Fibroblast of pulmonary artery (primary cell): ENCODE measurements around the gene AEBP1.

Experiments used
- DNase-seq: peaks from one replicate; pipeline ENCODE4 v3.0.0-alpha.2; 2010; ENCODE audit warnings: low read depth
- H3K4me3 ChIP-seq: replicated peaks from 2 replicates; pipeline ENCODE4 v1.5.1; 2011; ENCODE audit warnings: low read depth, mild to moderate bottlenecking, control low read depth, low read length, moderate library complexity
- CTCF ChIP-seq: IDR thresholded peaks from 2 replicates; pipeline ENCODE4 v1.5.1; 2011; ENCODE audit warnings: mild to moderate bottlenecking, control low read depth, low read length, inconsistent platforms; ENCODE audit errors: missing control alignments

The AEBP1 gene

DNA sequence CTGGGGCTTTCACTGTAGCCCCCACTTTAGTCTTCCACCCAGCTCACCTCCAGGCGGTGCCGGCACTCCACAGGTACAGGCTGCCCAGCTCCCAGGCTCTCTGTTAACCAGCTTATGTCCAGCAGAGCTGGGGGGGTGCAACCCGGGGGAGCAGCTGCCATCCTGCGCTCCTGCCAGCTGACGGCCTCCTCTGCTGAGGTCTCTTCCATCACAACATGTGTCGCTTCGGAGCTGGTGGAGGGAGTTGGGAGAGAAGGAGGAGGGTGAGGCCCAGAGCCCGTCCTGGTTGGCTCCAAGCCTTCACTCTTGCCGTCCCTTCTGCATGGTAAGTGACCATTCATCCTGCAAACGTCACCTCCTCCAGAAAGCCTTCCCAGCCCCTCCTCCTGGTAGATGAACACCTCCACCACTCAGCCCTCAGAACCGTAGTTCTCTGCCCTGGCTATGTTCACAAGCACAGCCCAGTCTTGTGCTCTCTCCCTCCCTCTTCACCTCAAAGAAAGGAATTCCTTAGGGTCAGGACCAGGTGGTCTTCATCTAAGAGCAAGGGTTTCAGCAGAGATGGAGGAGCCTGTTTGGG is 23.4 kb upstream of the AEBP1 start:
- peak overlapping the region; percentile 80 for H3K4me3 ChIP-seq
- TF ChIP-seq CTCF: no peak
- DNase-seq: no peak

- peak overlapping the region; percentile 80 for H3K4me3 ChIP-seq
- no peak for DNase-seq
- TF ChIP-seq CTCF: no peak
These were observed 22.8 kb upstream of the AEBP1 start for GRCh38 chr7:44081266-44081748.

- H3K4me3 ChIP-seq: peak overlapping the region; percentile 80
- DNase-seq: peak; percentile 99
- no peak for TF ChIP-seq CTCF
These were observed 21.5 kb upstream of the AEBP1 start for GRCh38 chr7:44082541-44083207.

- no peak for TF ChIP-seq CTCF
- no peak for DNase-seq
These were observed 20.3 kb upstream of the AEBP1 start for GRCh38 chr7:44083796-44084195.

DNA sequence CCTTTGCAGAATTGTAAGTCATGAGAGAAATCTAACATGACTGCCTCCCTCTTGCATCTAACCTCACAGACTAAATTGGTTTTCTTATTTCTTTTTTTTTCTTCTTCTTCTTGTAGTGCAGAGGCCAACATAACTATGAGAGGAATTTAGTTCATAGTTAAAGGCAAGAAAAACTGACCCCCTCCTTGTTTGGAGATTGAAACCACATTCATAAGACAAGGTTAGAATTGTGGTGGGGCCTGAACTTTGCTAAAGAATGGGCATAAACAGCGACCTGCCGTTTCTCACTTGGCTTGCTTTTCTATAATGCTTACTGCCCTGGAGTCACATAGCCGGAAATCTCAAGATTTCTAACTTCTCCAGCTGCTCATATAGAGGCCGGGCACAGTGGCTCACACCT is 19.4 kb upstream of the AEBP1 start:
- TF ChIP-seq CTCF: no peak
- no peak for DNase-seq

More at GRCh38 chr7:44083796-44084195, 20.3 kb upstream of the AEBP1 start:
- H3K4me3 ChIP-seq: no peak overlapping the region

DNA sequence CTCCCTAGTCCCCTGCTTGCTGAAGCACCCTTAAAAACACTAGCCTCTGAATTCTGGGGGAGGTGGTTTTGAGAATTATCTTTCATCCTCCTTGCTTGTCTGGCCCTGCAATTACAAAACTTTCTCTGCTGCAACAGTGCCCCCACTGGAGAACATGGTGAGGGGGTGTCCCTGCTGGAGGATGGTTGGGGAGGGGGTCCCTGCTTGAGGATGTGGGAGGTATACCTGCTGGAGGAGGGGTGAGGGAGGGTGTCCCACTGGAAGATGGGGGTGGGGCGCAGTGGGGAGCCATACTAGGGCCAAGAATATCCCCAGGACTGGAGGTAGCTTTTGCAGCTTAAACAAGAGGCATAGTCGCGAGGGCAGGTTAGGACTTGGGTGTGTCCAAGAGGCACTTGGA is 18.6 kb upstream of the AEBP1 start:
- no peak for DNase-seq
- H3K4me3 ChIP-seq: no peak overlapping the region
- TF ChIP-seq CTCF: peak; percentile 9

More for the DNA sequence above, 19.4 kb upstream of the AEBP1 start:
- no peak overlapping the region for H3K4me3 ChIP-seq
